HG03095 (cell line): Measurements from ENCODE around the gene ADGRV1.
"Not testable (repeated sequence)": the region's sequence is repeated elsewhere in the genome, so short reads cannot be mapped to it uniquely, and the experiment has no call there.

Experiments
- ATAC-seq: cut with Tn5 transposase; IDR thresholded peaks from one replicate; pipeline ENCODE4 v1.9.1; 2021; ENCODE audit warnings: moderate library complexity; ENCODE audit not compliant: unreplicated experiment

The ADGRV1 gene

GRCh38 chr5:90709323-90710155 lies 150.9 kb downstream of the ADGRV1 start:
- ATAC-seq = peak; percentile 79

- no peak for ATAC-seq
Observed at GRCh38 chr5:90718387-90718786, 159.8 kb downstream of the ADGRV1 start.

DNA sequence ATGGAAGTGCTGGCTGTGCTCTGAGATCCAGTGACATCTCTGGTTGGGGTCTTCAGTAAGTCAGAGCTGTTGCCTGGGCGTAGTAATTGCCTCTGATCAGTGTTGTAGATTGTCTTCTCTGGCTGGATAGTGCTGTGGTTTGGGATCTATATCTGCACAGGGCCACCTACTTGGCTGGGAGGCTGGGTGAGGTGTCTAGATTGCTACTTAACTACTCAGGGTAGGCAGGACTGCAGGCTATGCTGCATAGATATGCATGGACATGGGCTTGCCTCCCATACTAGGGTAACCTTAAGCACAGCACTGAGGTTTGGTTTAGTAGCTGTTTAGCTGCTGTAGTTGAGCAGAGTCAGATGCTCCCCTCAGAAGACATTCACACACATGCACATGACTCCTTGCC lies 181.0 kb downstream of the ADGRV1 start:
- ATAC-seq = no peak

DNA sequence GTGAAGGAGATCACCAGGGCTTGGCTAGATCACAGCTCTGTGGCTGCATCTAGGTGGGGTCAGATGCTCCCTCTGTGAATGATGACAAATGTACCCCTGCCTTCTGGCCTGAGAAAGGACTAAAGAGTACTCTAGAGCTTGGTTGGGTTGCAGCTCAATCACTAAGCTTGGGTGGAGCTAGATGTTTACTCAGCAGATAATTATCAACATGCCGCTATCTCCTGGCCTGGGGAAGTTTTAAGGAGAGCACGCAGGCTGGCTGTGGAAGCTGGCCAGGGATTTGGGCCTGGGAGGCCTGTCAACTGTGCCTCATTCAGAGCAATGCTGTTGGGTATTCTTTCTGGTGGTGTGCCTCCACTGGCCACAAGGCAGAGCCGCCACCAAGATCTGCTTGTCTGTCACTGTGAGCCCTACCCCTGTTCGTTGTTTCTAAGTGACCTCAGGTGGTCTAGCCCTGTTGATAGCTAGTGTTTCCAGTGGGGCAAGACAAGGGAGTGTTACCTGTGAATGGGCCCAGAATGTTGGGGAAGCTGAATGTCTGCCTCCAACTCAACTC lies 181.7 kb downstream of the ADGRV1 start:
- ATAC-seq = no peak

GRCh38 chr5:90741022-90741564 lies 182.5 kb downstream of the ADGRV1 start:
- no peak for ATAC-seq

GRCh38 chr5:90746119-90746518 lies 187.5 kb downstream of the ADGRV1 start:
- no peak for ATAC-seq

DNA sequence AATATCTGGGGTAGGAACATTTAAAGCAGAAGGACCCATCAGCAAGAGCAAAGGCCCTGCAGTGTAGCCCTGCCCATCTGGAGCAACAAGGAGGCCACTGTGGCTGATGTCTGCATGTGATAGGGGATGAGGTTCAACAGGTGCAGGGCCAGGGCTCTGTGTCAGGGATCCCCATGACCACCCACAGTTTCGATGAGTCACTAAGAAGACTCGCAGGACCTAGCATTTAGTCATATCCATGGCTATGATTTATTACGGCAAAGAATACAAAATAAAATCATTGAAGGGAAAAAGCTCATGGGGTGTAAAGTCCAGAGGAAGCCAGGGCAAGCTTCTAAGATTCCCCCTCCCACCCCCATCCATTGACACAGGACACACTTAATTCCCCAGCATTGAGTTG lies 188.6 kb downstream of the ADGRV1 start:
- no peak for ATAC-seq

- no peak for ATAC-seq
Observed at GRCh38 chr5:90747693-90748092, 189.1 kb downstream of the ADGRV1 start.

DNA sequence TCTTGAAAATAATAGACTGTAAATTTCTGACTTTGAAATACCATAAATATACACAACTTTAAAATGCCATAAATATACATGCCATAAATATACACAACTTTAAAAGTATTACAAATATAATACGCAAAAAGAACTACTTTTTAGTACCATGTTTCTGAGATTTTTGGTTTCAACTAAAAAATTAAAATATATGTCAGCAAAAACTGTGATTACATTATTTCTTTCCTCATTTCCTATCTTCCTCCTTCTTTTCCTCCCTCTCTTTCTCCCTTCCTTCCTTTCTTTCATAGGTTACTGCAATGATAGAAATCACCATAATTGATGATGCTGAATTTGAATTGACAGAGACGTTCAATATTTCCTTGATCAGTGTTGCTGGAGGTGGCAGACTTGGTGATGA lies 200.5 kb downstream of the ADGRV1 start:
- ATAC-seq = no peak

DNA sequence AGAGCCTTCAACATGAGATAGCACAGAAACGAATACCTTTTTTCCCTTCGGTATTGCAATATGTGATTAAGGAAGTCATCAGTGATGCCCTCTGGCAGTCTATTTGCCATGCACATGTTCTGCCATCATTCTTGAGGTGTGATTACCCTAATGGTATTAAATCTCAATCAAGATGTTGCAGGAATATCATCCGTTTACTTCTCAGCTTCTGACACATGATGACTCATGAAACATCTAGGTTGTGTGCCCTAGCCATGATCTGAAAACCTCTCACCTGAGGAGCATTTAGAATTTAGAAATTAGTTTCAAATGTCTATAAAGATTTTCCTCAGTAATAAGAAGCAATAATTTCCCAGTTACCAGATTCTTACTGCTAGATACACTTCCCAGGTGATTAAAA lies 209.1 kb downstream of the ADGRV1 start:
- no peak for ATAC-seq

- ATAC-seq = not testable (repeated sequence)
Observed at GRCh38 chr5:90770006-90770541, 211.5 kb downstream of the ADGRV1 start.

- no peak for ATAC-seq
Observed at GRCh38 chr5:90777959-90778358, 219.4 kb downstream of the ADGRV1 start.

GRCh38 chr5:90783460-90784333 lies 225.1 kb downstream of the ADGRV1 start:
- peak; percentile 88 for ATAC-seq

- ATAC-seq = no peak
Observed at GRCh38 chr5:90786756-90787155, 228.2 kb downstream of the ADGRV1 start.

GRCh38 chr5:90792725-90793124 lies 234.1 kb downstream of the ADGRV1 start:
- no peak for ATAC-seq

GRCh38 chr5:90793183-90793582 lies 234.6 kb downstream of the ADGRV1 start:
- ATAC-seq = no peak

- ATAC-seq = not testable (repeated sequence)
Observed at GRCh38 chr5:90796919-90797318, 238.3 kb downstream of the ADGRV1 start.

- ATAC-seq = not testable (repeated sequence)
Observed at GRCh38 chr5:90800082-90800481, 241.5 kb downstream of the ADGRV1 start.

- not testable (repeated sequence) for ATAC-seq
Observed at GRCh38 chr5:90800515-90800914, 241.9 kb downstream of the ADGRV1 start.

GRCh38 chr5:90802474-90803317 lies 244.1 kb downstream of the ADGRV1 start:
- ATAC-seq = no peak
